ENCODE results near the gene GRM8.

GRM8 gene

GRCh38 chr7:126840869-126841268 is 411.9 kb downstream of the GRM8 start:
- TF ChIP-seq REPIN1 (tag by site-specific recombination; IDR thresholded peaks at IDR 0.05; ENCODE audit: low read depth) (no peak), ZNF23 (tag by site-specific recombination; IDR thresholded peaks at IDR 0.05; ENCODE audit: borderline replicate concordance) (no peak), RBAK (tag by site-specific recombination; IDR thresholded peaks at IDR 0.05) (no peak), ZNF362 (tag by site-specific recombination; IDR thresholded peaks at IDR 0.05) (no peak)
- POLR2A ChIA-PET = no interaction called here
- no peaks in the 10 kb centered on the region for H3K4me1 ChIP-seq (ENCODE audit: control insufficient read depth, insufficient read depth, low read length)
- no peak overlapping the region for H3K4me3 ChIP-seq (ENCODE audit: low read depth, low read length)
- H3K9me3 ChIP-seq (ENCODE audit: control insufficient read depth, insufficient read depth, low read depth, low read length) = no peaks in the 10 kb centered on the region
- CTCF ChIA-PET = interaction anchor here (1.3 kb wide), 1 partner anchor 15 kb away, joined by 6 read pairs; no protein-coding TSS in a partner anchor
- H3K36me3 ChIP-seq (ENCODE audit: control insufficient read depth in 2 of 2, insufficient read depth in 1 of 2, low read length in 2 of 2) = no peaks in the 10 kb centered on the region
- H3K27ac ChIP-seq (ENCODE audit: extremely low read depth, low read depth, low read length) = no peak overlapping the region

DNA sequence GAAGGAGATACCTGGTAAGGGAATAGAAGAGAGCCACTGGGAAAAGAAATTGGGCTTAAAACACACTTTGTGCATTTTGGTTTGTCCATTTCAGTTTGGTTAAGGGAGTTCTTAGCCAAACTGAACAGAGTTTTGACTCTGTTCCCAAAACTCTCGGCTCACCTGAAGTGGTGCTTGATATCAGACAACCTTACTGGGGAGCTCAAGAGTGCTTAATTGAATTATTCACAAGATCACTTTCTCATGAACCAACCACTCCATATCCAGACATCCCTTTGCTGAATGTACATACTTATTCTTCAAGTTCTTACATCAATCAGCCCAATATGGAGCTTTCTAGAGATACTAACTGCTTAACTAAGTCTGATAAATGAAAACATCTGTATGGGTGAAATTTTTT is 413.1 kb downstream of the GRM8 start:
- H3K9me3 ChIP-seq (ENCODE audit: control insufficient read depth, insufficient read depth, low read depth, low read length) = no peaks in the 10 kb centered on the region
- no peaks in the 10 kb centered on the region for H3K4me1 ChIP-seq (ENCODE audit: control insufficient read depth, insufficient read depth, low read length)
- no peaks in the 10 kb centered on the region for H3K36me3 ChIP-seq (ENCODE audit: control insufficient read depth in 2 of 2, insufficient read depth in 1 of 2, low read length in 2 of 2)
- ChIA-PET POLR2A (no interaction called here), CTCF (interaction anchor here (1.3 kb wide), 1 partner anchor 17 kb away, joined by 6 read pairs; no protein-coding TSS in a partner anchor)
- H3K27ac ChIP-seq (ENCODE audit: extremely low read depth, low read depth, low read length) = no peak overlapping the region
- H3K4me3 ChIP-seq (ENCODE audit: low read depth, low read length) = no peak overlapping the region
- TF ChIP-seq, protein P1, sequence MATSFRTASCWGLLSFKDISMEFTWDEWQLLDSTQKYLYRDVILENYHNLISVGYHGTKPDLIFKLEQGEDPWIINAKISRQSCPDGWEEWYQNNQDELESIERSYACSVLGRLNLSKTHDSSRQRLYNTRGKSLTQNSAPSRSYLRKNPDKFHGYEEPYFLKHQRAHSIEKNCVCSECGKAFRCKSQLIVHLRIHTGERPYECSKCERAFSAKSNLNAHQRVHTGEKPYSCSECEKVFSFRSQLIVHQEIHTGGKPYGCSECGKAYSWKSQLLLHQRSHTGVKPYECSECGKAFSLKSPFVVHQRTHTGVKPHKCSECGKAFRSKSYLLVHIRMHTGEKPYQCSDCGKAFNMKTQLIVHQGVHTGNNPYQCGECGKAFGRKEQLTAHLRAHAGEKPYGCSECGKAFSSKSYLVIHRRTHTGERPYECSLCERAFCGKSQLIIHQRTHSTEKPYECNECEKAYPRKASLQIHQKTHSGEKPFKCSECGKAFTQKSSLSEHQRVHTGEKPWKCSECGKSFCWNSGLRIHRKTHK (tag by site-specific recombination; IDR thresholded peaks at IDR 0.05) = no peak
- TF ChIP-seq ZNF274 (IDR thresholded peaks at IDR 0.05; ENCODE audit: low read length) = no peak
- TF ChIP-seq ZNF274 (tag by site-specific recombination; IDR thresholded peaks at IDR 0.05; ENCODE audit: borderline replicate concordance) = no peak
- TF ChIP-seq ZSCAN30 (tag by site-specific recombination; IDR thresholded peaks at IDR 0.05) = no peak
- TF ChIP-seq, protein P2, sequence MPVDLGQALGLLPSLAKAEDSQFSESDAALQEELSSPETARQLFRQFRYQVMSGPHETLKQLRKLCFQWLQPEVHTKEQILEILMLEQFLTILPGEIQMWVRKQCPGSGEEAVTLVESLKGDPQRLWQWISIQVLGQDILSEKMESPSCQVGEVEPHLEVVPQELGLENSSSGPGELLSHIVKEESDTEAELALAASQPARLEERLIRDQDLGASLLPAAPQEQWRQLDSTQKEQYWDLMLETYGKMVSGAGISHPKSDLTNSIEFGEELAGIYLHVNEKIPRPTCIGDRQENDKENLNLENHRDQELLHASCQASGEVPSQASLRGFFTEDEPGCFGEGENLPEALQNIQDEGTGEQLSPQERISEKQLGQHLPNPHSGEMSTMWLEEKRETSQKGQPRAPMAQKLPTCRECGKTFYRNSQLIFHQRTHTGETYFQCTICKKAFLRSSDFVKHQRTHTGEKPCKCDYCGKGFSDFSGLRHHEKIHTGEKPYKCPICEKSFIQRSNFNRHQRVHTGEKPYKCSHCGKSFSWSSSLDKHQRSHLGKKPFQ (tag by site-specific recombination; IDR thresholded peaks at IDR 0.05) = no peak
- TF ChIP-seq ZNF501 (tag by site-specific recombination; IDR thresholded peaks at IDR 0.05) = no peak
- no peak for TF ChIP-seq TRIM28 (IDR thresholded peaks at IDR 0.05; ENCODE audit: borderline replicate concordance, low read length)
- TF ChIP-seq ZNF76 (tag by site-specific recombination; IDR thresholded peaks at IDR 0.05; ENCODE audit: borderline replicate concordance, low read depth) = no peak

- Histone ChIP-seq H3K27ac (ENCODE audit: extremely low read depth, low read depth, low read length) (no peak overlapping the region), H3K4me1 (ENCODE audit: control insufficient read depth, insufficient read depth, low read length) (no peaks in the 10 kb centered on the region)
- CTCF ChIA-PET = no interaction called here
- TF ChIP-seq ZNF777 (tag by site-specific recombination; IDR thresholded peaks at IDR 0.05; ENCODE audit: borderline replicate concordance) = no peak
- no peak for TF ChIP-seq ZNF10 (tag by site-specific recombination; IDR thresholded peaks at IDR 0.05)
- TF ChIP-seq ZNF561 (tag by site-specific recombination; IDR thresholded peaks at IDR 0.05; ENCODE audit: borderline replicate concordance) = no peak
- TF ChIP-seq, protein P3, sequence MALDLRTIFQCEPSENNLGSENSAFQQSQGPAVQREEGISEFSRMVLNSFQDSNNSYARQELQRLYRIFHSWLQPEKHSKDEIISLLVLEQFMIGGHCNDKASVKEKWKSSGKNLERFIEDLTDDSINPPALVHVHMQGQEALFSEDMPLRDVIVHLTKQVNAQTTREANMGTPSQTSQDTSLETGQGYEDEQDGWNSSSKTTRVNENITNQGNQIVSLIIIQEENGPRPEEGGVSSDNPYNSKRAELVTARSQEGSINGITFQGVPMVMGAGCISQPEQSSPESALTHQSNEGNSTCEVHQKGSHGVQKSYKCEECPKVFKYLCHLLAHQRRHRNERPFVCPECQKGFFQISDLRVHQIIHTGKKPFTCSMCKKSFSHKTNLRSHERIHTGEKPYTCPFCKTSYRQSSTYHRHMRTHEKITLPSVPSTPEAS (tag by site-specific recombination; IDR thresholded peaks at IDR 0.05) = no peak
- TF ChIP-seq, protein P2 (tag by site-specific recombination; IDR thresholded peaks at IDR 0.05) = no peak
- TF ChIP-seq GLI2 (tag by site-specific recombination; IDR thresholded peaks at IDR 0.05; ENCODE audit: borderline replicate concordance, low read depth) = no peak
- no peak for TF ChIP-seq ZNF114 (tag by site-specific recombination; IDR thresholded peaks at IDR 0.05)
- no peak for TF ChIP-seq SCRT1 (tag by site-specific recombination; IDR thresholded peaks at IDR 0.05; ENCODE audit: borderline replicate concordance)
- TF ChIP-seq, protein P4, sequence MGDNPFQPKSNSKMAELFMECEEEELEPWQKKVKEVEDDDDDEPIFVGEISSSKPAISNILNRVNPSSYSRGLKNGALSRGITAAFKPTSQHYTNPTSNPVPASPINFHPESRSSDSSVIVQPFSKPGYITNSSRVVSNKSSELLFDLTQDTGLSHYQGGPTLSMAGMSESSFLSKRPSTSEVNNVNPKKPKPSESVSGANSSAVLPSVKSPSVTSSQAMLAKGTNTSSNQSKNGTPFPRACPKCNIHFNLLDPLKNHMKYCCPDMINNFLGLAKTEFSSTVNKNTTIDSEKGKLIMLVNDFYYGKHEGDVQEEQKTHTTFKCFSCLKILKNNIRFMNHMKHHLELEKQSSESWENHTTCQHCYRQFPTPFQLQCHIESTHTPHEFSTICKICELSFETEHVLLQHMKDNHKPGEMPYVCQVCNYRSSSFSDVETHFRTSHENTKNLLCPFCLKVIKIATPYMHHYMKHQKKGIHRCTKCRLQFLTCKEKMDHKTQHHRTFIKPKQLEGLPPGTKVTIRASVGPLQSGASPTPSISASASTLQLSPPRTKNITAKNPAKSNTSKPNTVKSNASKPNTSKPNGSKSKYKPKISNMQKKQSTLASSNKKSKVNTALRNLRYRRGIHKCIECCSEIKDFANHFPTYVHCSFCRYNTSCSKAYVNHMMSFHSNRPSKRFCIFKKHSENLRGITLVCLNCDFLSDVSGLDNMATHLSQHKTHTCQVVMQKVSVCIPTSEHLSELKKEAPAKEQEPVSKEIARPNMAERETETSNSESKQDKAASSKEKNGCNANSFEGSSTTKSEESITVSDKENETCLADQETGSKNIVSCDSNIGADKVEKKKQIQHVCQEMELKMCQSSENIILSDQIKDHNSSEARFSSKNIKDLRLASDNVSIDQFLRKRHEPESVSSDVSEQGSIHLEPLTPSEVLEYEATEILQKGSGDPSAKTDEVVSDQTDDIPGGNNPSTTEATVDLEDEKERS (tag by site-specific recombination; IDR thresholded peaks at IDR 0.05) = no peak
- TF ChIP-seq ZNF2 (tag by site-specific recombination; IDR thresholded peaks at IDR 0.05) = no peak
These were observed 414.5 kb downstream of the GRM8 start for GRCh38 chr7:126838194-126838593.

More at GRCh38 chr7:126838194-126838593, 414.5 kb downstream of the GRM8 start:
- Histone ChIP-seq H3K36me3 (ENCODE audit: control insufficient read depth in 2 of 2, insufficient read depth in 1 of 2, low read length in 2 of 2) (no peaks in the 10 kb centered on the region), H3K4me3 (ENCODE audit: low read depth, low read length) (no peak overlapping the region), H3K9me3 (ENCODE audit: control insufficient read depth, insufficient read depth, low read depth, low read length) (no peaks in the 10 kb centered on the region)
- POLR2A ChIA-PET = no interaction called here
